ENCODE data around the gene OXT. TPM values are rescaled to one million over a fixed set of nuclear protein-coding genes. Genes with fewer than 3 reads are reported as not detected.

The OXT gene
- total and polyA plus RNA-seq, 2 donors (not counting 3 experiments of a cell fraction or from before 2014, with no cell fraction given) = not detected

- H3K27ac ChIP-seq (ENCODE audit: insufficient read depth, low read depth, low read length) = no peak within 1 kb of the TSS
- H4K20me1 ChIP-seq (replicated peaks; ENCODE audit: control insufficient read depth, extremely low read depth, insufficient read depth, low read length) = no peaks in the 10 kb centered on the region
- H3K9me1 ChIP-seq (replicated peaks; ENCODE audit: control insufficient read depth, extremely low read depth, insufficient read depth, low read length) = no peaks in the 10 kb centered on the region
- no peak within 1 kb of the TSS for H3K4me3 ChIP-seq (replicated peaks in 1 of 3; ENCODE audit: insufficient read depth in 1 of 3, low read depth in 1 of 3, low read length in 3 of 3)
- dilution Hi-C loops (cut with MboI; ENCODE audit: extremely low pct_ligation_motif_present, low sequenced_read_pairs) (no loop called here), intact Hi-C loops (cut with micrococcal nuclease) (no loop called here)
- no peak for DNase-seq (ENCODE audit: low read depth, low spot score)
- H3K79me2 ChIP-seq (ENCODE audit: control insufficient read depth, insufficient read depth, low read length) = no peaks in the 10 kb centered on the region
- no peak for FAIRE-seq
- H3K9me3 ChIP-seq (replicated peaks; ENCODE audit: control insufficient read depth, insufficient read depth, low read length) = no peaks in the 10 kb centered on the region
- H3K9ac ChIP-seq (replicated peaks; ENCODE audit: extremely low read depth, insufficient read depth, low read length) = no peak within 1 kb of the TSS
- TF ChIP-seq EZH2 (IDR thresholded peaks at IDR 0.05; ENCODE audit: borderline replicate concordance, low read depth, low read length, severe bottlenecking) = no peak
- no peak for TF ChIP-seq FOS (IDR thresholded peaks at IDR 0.05; ENCODE audit: borderline replicate concordance, insufficient read depth, low read length)
- TF ChIP-seq MYC (IDR thresholded peaks at IDR 0.05; ENCODE audit: low read depth, low read length) = no peak
- TF ChIP-seq POLR2A (IDR thresholded peaks at IDR 0.05; ENCODE audit: low read depth, low read length) = no peak
- TF ChIP-seq, protein P1, sequence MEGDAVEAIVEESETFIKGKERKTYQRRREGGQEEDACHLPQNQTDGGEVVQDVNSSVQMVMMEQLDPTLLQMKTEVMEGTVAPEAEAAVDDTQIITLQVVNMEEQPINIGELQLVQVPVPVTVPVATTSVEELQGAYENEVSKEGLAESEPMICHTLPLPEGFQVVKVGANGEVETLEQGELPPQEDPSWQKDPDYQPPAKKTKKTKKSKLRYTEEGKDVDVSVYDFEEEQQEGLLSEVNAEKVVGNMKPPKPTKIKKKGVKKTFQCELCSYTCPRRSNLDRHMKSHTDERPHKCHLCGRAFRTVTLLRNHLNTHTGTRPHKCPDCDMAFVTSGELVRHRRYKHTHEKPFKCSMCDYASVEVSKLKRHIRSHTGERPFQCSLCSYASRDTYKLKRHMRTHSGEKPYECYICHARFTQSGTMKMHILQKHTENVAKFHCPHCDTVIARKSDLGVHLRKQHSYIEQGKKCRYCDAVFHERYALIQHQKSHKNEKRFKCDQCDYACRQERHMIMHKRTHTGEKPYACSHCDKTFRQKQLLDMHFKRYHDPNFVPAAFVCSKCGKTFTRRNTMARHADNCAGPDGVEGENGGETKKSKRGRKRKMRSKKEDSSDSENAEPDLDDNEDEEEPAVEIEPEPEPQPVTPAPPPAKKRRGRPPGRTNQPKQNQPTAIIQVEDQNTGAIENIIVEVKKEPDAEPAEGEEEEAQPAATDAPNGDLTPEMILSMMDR (IDR thresholded peaks at IDR 0.05; ENCODE audit: extremely low read depth in 1 of 2, insufficient read depth in 1 of 2, low read depth in 1 of 2, low read length in 2 of 2) = no peak
- TF ChIP-seq GATA2 (IDR thresholded peaks at IDR 0.05; ENCODE audit: insufficient read depth, insufficient read length, low read depth, low read length) = no peak
- TF ChIP-seq MAX (IDR thresholded peaks at IDR 0.05; ENCODE audit: insufficient read depth, insufficient read length) = no peak
- no peak for TF ChIP-seq POLR2AphosphoS5 (IDR thresholded peaks at IDR 0.05; ENCODE audit: insufficient read depth, low read depth, low read length)
- no peaks in the 10 kb centered on the region for H3K36me3 ChIP-seq (ENCODE audit: control insufficient read depth in 2 of 2, extremely low read depth in 1 of 2, insufficient read depth in 2 of 2, low read length in 2 of 2)
- ChIA-PET POLR2A (no interaction called here), CTCF (no interaction called here)
- no TSS peak for BruUV-seq (replicated peaks)
- no peak within 1 kb of the TSS for H2AFZ ChIP-seq (ENCODE audit: low read depth, low read length)
- H3K4me2 ChIP-seq (ENCODE audit: insufficient read depth, low read length) = no peak within 1 kb of the TSS
- peaks cover 2% of the 10 kb centered on the region for H3K4me1 ChIP-seq (ENCODE audit: control insufficient read depth, extremely low read depth, insufficient read depth, low read length)
- peaks cover 28 to 34% of the 10 kb centered on the region in 2 experiments for H3K27me3 ChIP-seq (ENCODE audit: control insufficient read depth in 2 of 2, insufficient read depth in 2 of 2, low read length in 2 of 2)
Measured at GRCh38 chr20:3084283-3084985, 13.0 kb downstream of the OXT start, which contains the start of gene AVP. AVP (minus strand) TSS chr20:3084724; CDS start chr20:3084674, 50 bp downstream.

All from endothelial cell of umbilical vein (primary cell).